HepG2 (cell line): ENCODE data around the gene KIF6. TPM values are rescaled to one million over a fixed set of nuclear protein-coding genes. Genes with fewer than 3 reads are reported as not detected.

Experiments used
- ATAC-seq: fragments of 200-7000 bp; cut with Tn5 transposase; 3 replicates; pipeline ENCODE4 v1.9.1; 2020; ENCODE audit warnings: mild to moderate bottlenecking, moderate library complexity
- BruUV-seq: library from RNA; stranded (reverse); fragments of 400-500 nt; replicated peaks from 2 replicates; lab custom pipeline; 2021; lab: Mats Ljungman, UMichigan
- CTCF ChIA-PET: fragments of 300-600 bp; formaldehyde crosslinking; extraction: SDS; loops from one replicate; lab custom pipeline; 2021; ENCODE audit warnings: low total read pairs, inconsistent platforms, low intra/inter-chr PET ratio; lab: Yijun Ruan, JAX
- POLR2A ChIA-PET: fragments of 350-600 bp; sonication (Branson Sonifier 250); formaldehyde crosslinking; loops from one replicate; lab custom pipeline; 2020; ENCODE audit warnings: antibody characterized with exemption, inconsistent platforms; lab: Yijun Ruan, JAX
- DNase-seq: peaks from one replicate; pipeline ENCODE4 v3.0.0-alpha.2; 2015; ENCODE audit warnings: low spot score
- FAIRE-seq: peaks from 3 replicates; lab custom pipeline; 2011; peaks lifted over from hg19 to GRCh38; lab: Jason Lieb, UNC
- H2AFZ ChIP-seq: one replicate; pipeline ENCODE4 v1.6.1; 2011; ENCODE audit warnings: low read length, inconsistent platforms
- H3K27ac ChIP-seq: fragments of 300-600 bp; 3 replicates; pipeline ENCODE4 v1.8.0; 2011; ENCODE audit warnings: mixed run types, mild to moderate bottlenecking, mixed read lengths, low read length, inconsistent platforms; ENCODE audit not compliant: insufficient read depth; ENCODE audit errors: extremely low read length
- H3K27me3 ChIP-seq, 2 experiments: fragments of 200-600 bp in 1 of 2; 2 replicates in 1 of 2; 3 replicates in 1 of 2; pipeline versions ENCODE4 v1.6.0 to v1.8.0; 2011; ENCODE audit warnings: low read length in 2 of 2, mild to moderate bottlenecking in 2 of 2, moderate library complexity in 2 of 2, inconsistent platforms in 1 of 2; ENCODE audit not compliant: insufficient read depth in 2 of 2, control insufficient read depth in 1 of 2
- H3K36me3 ChIP-seq, 2 experiments: fragments of 200-600 bp in 1 of 2; replicated peaks in 1 of 2; 2 replicates in 1 of 2; 3 replicates in 1 of 2; pipeline versions ENCODE4 v1.5.1 to v1.8.0; 2011; ENCODE audit warnings: low read length in 2 of 2, inconsistent platforms in 1 of 2; ENCODE audit not compliant: insufficient read depth in 2 of 2, control insufficient read depth in 1 of 2
- H3K4me1 ChIP-seq: 2 replicates; pipeline ENCODE4 v1.5.1; 2012; ENCODE audit warnings: low read length, inconsistent platforms; ENCODE audit not compliant: insufficient read depth
- H3K4me2 ChIP-seq: 2 replicates; pipeline ENCODE4 v1.6.0; 2011; ENCODE audit warnings: low read depth, low read length, inconsistent platforms
- H3K4me3 ChIP-seq, 3 experiments: fragments of 200-600 bp in 1 of 3; sonication (generic), shearing (Covaris generic) in 1 of 3; replicated peaks in 1 of 3; 2 replicates each; pipeline ENCODE4 v1.5.1; 2011 to 2016; ENCODE audit warnings: low read length in 3 of 3, inconsistent platforms in 2 of 3, low read depth in 2 of 3, mild to moderate bottlenecking in 2 of 3, control low read depth in 1 of 3, mixed read lengths in 1 of 3; ENCODE audit not compliant: insufficient read depth in 1 of 3
- H3K79me2 ChIP-seq: one replicate; pipeline ENCODE4 v1.6.1; 2011; ENCODE audit warnings: low read length, inconsistent platforms; ENCODE audit not compliant: insufficient read depth
- H3K9ac ChIP-seq: 2 replicates; pipeline ENCODE4 v1.6.0; 2011; ENCODE audit warnings: mild to moderate bottlenecking, low read depth, low read length, inconsistent platforms; ENCODE audit not compliant: insufficient read depth
- H3K9me3 ChIP-seq: 2 replicates; pipeline ENCODE4 v1.5.1; 2012; ENCODE audit warnings: mild to moderate bottlenecking, low read length
- H4K20me1 ChIP-seq: 2 replicates; pipeline ENCODE4 v1.6.0; 2011; ENCODE audit warnings: inconsistent platforms, mild to moderate bottlenecking, low read length, moderate library complexity; ENCODE audit not compliant: insufficient read depth
- ATRX ChIP-seq: sonication (generic); formaldehyde crosslinking; IDR thresholded peaks from 2 replicates; pipeline ENCODE4 v1.4.0; 2020; ENCODE audit warnings: missing genetic modification reagents, borderline replicate concordance
- CCAR2 ChIP-seq: fragments of 200-400 bp; formaldehyde crosslinking; optimal IDR thresholded peaks from 2 replicates; pipeline ENCODE3; 2018; ENCODE audit warnings: low read depth, mild to moderate bottlenecking, low read length, moderate library complexity
- ZEB1 ChIP-seq: IDR thresholded peaks from 2 replicates; pipeline ENCODE4 v1.6.1; 2012; ENCODE audit warnings: mild to moderate bottlenecking, low read depth, inconsistent platforms; ENCODE audit not compliant: insufficient replicate concordance
- ZNF598 ChIP-seq: sonication (generic); formaldehyde crosslinking; IDR thresholded peaks from 2 replicates; pipeline ENCODE4 v1.5.1; 2020; ENCODE audit warnings: mild to moderate bottlenecking, missing genetic modification reagents, borderline replicate concordance
- ZNF878 ChIP-seq: sonication (generic); formaldehyde crosslinking; IDR thresholded peaks from 2 replicates; pipeline ENCODE4 v1.8.1; 2023; ENCODE audit warnings: mild to moderate bottlenecking, missing genetic modification reagents, moderate library complexity
- WGBS: methylation state at CpG from one replicate; pipeline ENCODE4 v1.1.6; 2017; ENCODE audit warnings: low lambda C conversion rate; 5-methylcytosine and 5-hydroxymethylcytosine counted together
- in situ Hi-C: cut with HindIII; loops from 2 replicates; pipeline ENCODE4 v1.10.0; 2017; ENCODE audit warnings: low pct_unique_long_range_greater_than_20kb; ENCODE audit not compliant: extremely low pct_ligation_motif_present
- intact Hi-C: fragments of 100-400 bp; cut with micrococcal nuclease; formaldehyde crosslinking; loops from one replicate; pipeline ENCODE4 v1.10.0; 2022; ENCODE audit not compliant: unreplicated experiment
- polyA plus RNA-seq, 8 experiments: library from polyadenylated mRNA; depleted of rRNA in 3 of 8; stranded (reverse) in 7 of 8; unstranded in 1 of 8; fragments of >200 nt; fragmentation: Illumina TruSeq in 4 of 8; extraction: Trizol in 4 of 8; gene quantifications; 2 replicates each; pipeline versions ENCODE4 v1.2.1 to v1.2.3, GENCODE V29; 2011 to 2016; ENCODE audit warnings: low read depth in 4 of 8, missing spikeins in 1 of 8, mixed read lengths in 1 of 8; ENCODE audit not compliant: insufficient read depth in 1 of 8
- total RNA-seq, 5 experiments: library from RNA; depleted of rRNA; stranded (reverse); fragments of >200 nt; fragmentation: Illumina TruSeq; extraction: Trizol; gene quantifications; 2 replicates each; pipeline ENCODE4 v1.2.3, GENCODE V29; 2016; ENCODE audit warnings: low read depth in 1 of 5
- TF ChIP-seq, protein P1 (sequence below): sonication (generic); formaldehyde crosslinking; IDR thresholded peaks from 2 replicates; pipeline ENCODE4 v1.4.0; 2020; ENCODE audit warnings: mild to moderate bottlenecking, missing genetic modification reagents
- TF ChIP-seq, protein P2 (sequence below): IDR thresholded peaks from 2 replicates; pipeline ENCODE4 v1.6.1; 2016; ENCODE audit warnings: low read depth, missing genetic modification reagents, missing compliant biosample characterization

Gene KIF6
- total and polyA plus RNA-seq, 2 of the 13 experiments (the other 11 are each of a cell fraction or from before 2014, with no cell fraction given): 0.04 to 0.27 TPM

DNA sequence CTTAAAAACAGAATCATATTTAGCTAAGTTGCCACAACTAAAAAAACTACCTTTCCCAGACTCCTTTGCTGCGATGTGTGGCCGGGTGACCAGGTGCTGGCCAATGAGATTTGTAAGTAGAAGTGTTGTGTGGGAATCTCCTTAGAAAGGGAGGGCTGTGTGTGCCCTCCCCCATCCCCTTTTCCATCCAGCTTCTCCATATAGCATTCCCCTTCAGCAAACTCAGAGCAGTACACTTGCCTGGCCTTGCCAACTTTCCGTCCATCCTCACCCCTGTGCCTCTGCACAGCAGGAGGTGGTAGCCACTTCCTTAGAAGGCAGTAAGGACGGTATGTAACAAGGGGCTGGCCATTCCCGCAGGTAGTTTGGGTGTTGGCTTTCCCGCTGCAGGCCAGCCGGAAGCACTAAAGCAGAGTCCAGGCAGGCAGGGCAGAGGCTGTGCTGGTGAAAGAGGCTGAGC, 380.4 kb downstream of the KIF6 start (continued):
- TF ChIP-seq ZEB1: no peak
- TF ChIP-seq, protein P1, sequence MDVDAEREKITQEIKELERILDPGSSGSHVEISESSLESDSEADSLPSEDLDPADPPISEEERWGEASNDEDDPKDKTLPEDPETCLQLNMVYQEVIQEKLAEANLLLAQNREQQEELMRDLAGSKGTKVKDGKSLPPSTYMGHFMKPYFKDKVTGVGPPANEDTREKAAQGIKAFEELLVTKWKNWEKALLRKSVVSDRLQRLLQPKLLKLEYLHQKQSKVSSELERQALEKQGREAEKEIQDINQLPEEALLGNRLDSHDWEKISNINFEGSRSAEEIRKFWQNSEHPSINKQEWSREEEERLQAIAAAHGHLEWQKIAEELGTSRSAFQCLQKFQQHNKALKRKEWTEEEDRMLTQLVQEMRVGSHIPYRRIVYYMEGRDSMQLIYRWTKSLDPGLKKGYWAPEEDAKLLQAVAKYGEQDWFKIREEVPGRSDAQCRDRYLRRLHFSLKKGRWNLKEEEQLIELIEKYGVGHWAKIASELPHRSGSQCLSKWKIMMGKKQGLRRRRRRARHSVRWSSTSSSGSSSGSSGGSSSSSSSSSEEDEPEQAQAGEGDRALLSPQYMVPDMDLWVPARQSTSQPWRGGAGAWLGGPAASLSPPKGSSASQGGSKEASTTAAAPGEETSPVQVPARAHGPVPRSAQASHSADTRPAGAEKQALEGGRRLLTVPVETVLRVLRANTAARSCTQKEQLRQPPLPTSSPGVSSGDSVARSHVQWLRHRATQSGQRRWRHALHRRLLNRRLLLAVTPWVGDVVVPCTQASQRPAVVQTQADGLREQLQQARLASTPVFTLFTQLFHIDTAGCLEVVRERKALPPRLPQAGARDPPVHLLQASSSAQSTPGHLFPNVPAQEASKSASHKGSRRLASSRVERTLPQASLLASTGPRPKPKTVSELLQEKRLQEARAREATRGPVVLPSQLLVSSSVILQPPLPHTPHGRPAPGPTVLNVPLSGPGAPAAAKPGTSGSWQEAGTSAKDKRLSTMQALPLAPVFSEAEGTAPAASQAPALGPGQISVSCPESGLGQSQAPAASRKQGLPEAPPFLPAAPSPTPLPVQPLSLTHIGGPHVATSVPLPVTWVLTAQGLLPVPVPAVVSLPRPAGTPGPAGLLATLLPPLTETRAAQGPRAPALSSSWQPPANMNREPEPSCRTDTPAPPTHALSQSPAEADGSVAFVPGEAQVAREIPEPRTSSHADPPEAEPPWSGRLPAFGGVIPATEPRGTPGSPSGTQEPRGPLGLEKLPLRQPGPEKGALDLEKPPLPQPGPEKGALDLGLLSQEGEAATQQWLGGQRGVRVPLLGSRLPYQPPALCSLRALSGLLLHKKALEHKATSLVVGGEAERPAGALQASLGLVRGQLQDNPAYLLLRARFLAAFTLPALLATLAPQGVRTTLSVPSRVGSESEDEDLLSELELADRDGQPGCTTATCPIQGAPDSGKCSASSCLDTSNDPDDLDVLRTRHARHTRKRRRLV (CRISPR knock-in tag): no peak

DNA sequence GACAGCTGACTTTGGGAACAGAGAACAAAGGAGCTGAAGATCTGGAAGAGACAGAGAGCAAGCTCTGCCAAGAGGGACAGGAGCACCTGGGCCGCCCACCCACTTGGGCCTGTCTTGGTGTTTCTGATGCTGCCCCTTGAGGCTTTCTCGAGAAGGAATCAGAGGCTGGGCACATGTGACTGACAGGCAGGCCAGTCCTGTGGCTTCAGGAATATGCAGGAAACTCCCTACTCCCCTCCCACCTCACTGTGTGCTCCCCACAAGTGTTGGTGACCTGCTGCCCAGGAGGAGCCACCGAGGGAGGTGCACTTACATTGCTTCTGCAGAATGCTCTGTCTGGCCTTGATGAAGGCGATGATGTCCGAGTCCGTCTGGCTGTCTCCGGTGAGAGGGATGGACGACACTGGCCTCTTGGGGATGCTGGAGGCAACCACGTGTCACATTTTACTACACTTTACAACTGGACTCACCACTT, 381.8 kb downstream of the KIF6 start:
- POLR2A ChIA-PET: no interaction called here
- Histone ChIP-seq H3K36me3 (no peaks in the 10 kb centered on the region), H3K4me3 (no peak overlapping the region), H3K9ac (no peak overlapping the region), H3K4me1 (no peaks in the 10 kb centered on the region), H3K9me3 (no peaks in the 10 kb centered on the region), H3K27ac (no peak overlapping the region), H3K27me3 (no peaks in the 10 kb centered on the region; a peak in 1 of 5 replicates), H2AFZ (no peak overlapping the region), H4K20me1 (no peaks in the 10 kb centered on the region), H3K79me2 (no peaks in the 10 kb centered on the region), H3K4me2 (no peak overlapping the region)
- DNase-seq: no peak
- 48% methylated on average over 8 of the region's 9 CpGs for WGBS
- in situ Hi-C loops (no loop called here), intact Hi-C loops (no loop called here)
- no peak for ATAC-seq
- FAIRE-seq: no peak
- BruUV-seq: no TSS peak
- CTCF ChIA-PET: no interaction called here
- TF ChIP-seq CCAR2 (no peak), ATRX (CRISPR knock-in tag) (no peak), ZNF878 (no peak), ZNF598 (CRISPR knock-in tag) (no peak)
- TF ChIP-seq, protein P2, sequence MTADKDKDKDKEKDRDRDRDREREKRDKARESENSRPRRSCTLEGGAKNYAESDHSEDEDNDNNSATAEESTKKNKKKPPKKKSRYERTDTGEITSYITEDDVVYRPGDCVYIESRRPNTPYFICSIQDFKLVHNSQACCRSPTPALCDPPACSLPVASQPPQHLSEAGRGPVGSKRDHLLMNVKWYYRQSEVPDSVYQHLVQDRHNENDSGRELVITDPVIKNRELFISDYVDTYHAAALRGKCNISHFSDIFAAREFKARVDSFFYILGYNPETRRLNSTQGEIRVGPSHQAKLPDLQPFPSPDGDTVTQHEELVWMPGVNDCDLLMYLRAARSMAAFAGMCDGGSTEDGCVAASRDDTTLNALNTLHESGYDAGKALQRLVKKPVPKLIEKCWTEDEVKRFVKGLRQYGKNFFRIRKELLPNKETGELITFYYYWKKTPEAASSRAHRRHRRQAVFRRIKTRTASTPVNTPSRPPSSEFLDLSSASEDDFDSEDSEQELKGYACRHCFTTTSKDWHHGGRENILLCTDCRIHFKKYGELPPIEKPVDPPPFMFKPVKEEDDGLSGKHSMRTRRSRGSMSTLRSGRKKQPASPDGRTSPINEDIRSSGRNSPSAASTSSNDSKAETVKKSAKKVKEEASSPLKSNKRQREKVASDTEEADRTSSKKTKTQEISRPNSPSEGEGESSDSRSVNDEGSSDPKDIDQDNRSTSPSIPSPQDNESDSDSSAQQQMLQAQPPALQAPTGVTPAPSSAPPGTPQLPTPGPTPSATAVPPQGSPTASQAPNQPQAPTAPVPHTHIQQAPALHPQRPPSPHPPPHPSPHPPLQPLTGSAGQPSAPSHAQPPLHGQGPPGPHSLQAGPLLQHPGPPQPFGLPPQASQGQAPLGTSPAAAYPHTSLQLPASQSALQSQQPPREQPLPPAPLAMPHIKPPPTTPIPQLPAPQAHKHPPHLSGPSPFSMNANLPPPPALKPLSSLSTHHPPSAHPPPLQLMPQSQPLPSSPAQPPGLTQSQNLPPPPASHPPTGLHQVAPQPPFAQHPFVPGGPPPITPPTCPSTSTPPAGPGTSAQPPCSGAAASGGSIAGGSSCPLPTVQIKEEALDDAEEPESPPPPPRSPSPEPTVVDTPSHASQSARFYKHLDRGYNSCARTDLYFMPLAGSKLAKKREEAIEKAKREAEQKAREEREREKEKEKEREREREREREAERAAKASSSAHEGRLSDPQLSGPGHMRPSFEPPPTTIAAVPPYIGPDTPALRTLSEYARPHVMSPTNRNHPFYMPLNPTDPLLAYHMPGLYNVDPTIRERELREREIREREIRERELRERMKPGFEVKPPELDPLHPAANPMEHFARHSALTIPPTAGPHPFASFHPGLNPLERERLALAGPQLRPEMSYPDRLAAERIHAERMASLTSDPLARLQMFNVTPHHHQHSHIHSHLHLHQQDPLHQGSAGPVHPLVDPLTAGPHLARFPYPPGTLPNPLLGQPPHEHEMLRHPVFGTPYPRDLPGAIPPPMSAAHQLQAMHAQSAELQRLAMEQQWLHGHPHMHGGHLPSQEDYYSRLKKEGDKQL: no peak
